Peyer's patch (tissue), 4 donors: ENCODE results near the gene PPFIA1. TPM values are rescaled to one million over a fixed set of nuclear protein-coding genes. Genes with fewer than 3 reads are reported as not detected.
"Not testable (repeated sequence)": the region's sequence is repeated elsewhere in the genome, so short reads cannot be mapped to it uniquely, and the experiment has no call there.

Experiments
- DNase-seq, 3 donors: peaks; one replicate each; pipeline ENCODE4 v3.0.0-alpha.2; 2017 to 2019
- H3K27ac ChIP-seq, 4 donors: fragments of 200-600 bp; sonication (generic); one replicate each; pipeline ENCODE4 v1.5.1; 2016 to 2019
- H3K27me3 ChIP-seq, 2 donors: fragments of 200-600 bp; sonication (generic); one replicate each; pipeline ENCODE4 v1.5.1; 2019
- H3K36me3 ChIP-seq, 3 donors: fragments of 200-600 bp; sonication (generic); one replicate each; pipeline ENCODE4 v1.5.1; 2016 to 2019
- H3K4me1 ChIP-seq, 4 donors: fragments of 200-600 bp; sonication (generic); one replicate each; pipeline ENCODE4 v1.5.1; 2016 to 2019
- H3K4me3 ChIP-seq, 4 donors: fragments of 200-600 bp; sonication (generic); 1 replicate in 3 of 4; 2 replicates in 1 of 4; pipeline ENCODE4 v1.5.1; 2016 to 2019; ENCODE audit warnings: mild to moderate bottlenecking in 1 of 4
- H3K9me3 ChIP-seq, 4 donors: fragments of 200-600 bp; sonication (generic); one replicate each; pipeline ENCODE4 v1.5.1; 2016 to 2019; ENCODE audit warnings: mild to moderate bottlenecking in 1 of 4
- CTCF ChIP-seq, 6 experiments: fragments of 450-650 bp in 4 of 6; fragments of 200-600 bp in 2 of 6; sonication (generic) in 1 of 6; IDR thresholded peaks; one replicate each; pipeline ENCODE4 v1.5.1; 2017 to 2019; ENCODE audit warnings: antibody characterized with exemption in 6 of 6, mild to moderate bottlenecking in 3 of 6, moderate library complexity in 1 of 6
- POLR2A ChIP-seq, 2 donors: fragments of 450-650 bp; IDR thresholded peaks; one replicate each; pipeline ENCODE4 v1.5.1; 2017; ENCODE audit warnings: antibody characterized with exemption in 2 of 2, mild to moderate bottlenecking in 2 of 2, moderate library complexity in 2 of 2
- total RNA-seq, 4 donors: library from RNA; depleted of rRNA; stranded (reverse); fragments of >200 nt; gene quantifications; one replicate each; pipeline ENCODE4 v1.1.0, GENCODE V29; 2016

PPFIA1 gene
- total RNA-seq, 4 donors from 2014 or later: 45.5 to 111 (median 71.4) TPM

GRCh38 chr11:70290361-70291065 is 20.0 kb downstream of the PPFIA1 start:
- H3K9me3 ChIP-seq: no peaks in the 10 kb centered on the region
- no peak for TF ChIP-seq CTCF (IDR thresholded peaks at IDR 0.05)
- no peak for TF ChIP-seq POLR2A (IDR thresholded peaks at IDR 0.05)
- H3K4me3 ChIP-seq: no peak overlapping the region
- H3K36me3 ChIP-seq: peaks cover 0 to 39% (median 0%) of the 10 kb centered on the region in 3 donors
- DNase-seq: no peak
- H3K27ac ChIP-seq: no peak overlapping the region
- no peaks in the 10 kb centered on the region for H3K27me3 ChIP-seq
- no peaks in the 10 kb centered on the region for H3K4me1 ChIP-seq

- peaks cover 0 to 25% (median 0%) of the 10 kb centered on the region in 3 donors for H3K36me3 ChIP-seq
Observed at GRCh38 chr11:70292166-70292565, 21.7 kb downstream of the PPFIA1 start.

GRCh38 chr11:70292863-70293262 is 22.4 kb downstream of the PPFIA1 start:
- Histone ChIP-seq H3K9me3 (no peaks in the 10 kb centered on the region), H3K4me3 (no peak overlapping the region), H3K27me3 (no peaks in the 10 kb centered on the region), H3K4me1 (no peaks in the 10 kb centered on the region), H3K27ac (no peak overlapping the region), H3K36me3 (peaks cover 0 to 18% (median 0%) of the 10 kb centered on the region in 3 donors)
- no peak for TF ChIP-seq POLR2A (IDR thresholded peaks at IDR 0.05)
- TF ChIP-seq CTCF (IDR thresholded peaks at IDR 0.05): no peak
- peak in 1 of 3 donors; percentile 24 for DNase-seq

More at GRCh38 chr11:70292166-70292565, 21.7 kb downstream of the PPFIA1 start:
- DNase-seq: peak in 1 of 3 donors; percentile 30
- H3K27me3 ChIP-seq: no peaks in the 10 kb centered on the region
- H3K9me3 ChIP-seq: no peaks in the 10 kb centered on the region
- no peak overlapping the region for H3K4me3 ChIP-seq
- no peaks in the 10 kb centered on the region for H3K4me1 ChIP-seq
- TF ChIP-seq POLR2A (IDR thresholded peaks at IDR 0.05) (no peak), CTCF (IDR thresholded peaks at IDR 0.05) (no peak)
- no peak overlapping the region for H3K27ac ChIP-seq

GRCh38 chr11:70295166-70295565 is 24.7 kb downstream of the PPFIA1 start:
- not testable (repeated sequence) for H3K4me3 ChIP-seq, H3K27me3 ChIP-seq, H3K4me1 ChIP-seq, H3K27ac ChIP-seq, H3K9me3 ChIP-seq
- DNase-seq: peak in 1 of 3 donors; percentile 27
- peaks cover 0 to 14% (median 0%) of the 10 kb centered on the region in 3 donors for H3K36me3 ChIP-seq

DNA sequence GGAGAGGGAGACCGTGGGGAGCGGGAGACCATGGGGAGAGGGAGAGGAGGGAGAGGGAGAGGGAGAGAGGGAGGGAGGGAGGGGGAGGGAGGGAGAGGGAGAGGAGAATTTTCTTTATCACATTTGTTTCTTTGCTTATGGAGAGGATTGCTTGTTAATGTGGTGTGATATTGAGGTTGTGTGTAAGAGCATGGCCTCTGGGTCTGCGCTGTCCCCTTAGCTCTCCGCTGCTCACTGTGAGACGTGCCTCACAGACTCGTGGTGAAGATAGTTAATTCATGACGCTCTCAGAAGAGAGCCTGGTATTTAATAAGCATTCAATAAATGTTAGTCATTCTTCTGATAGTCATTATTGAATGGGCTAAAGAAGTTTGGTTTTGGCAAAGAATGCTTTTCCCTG is 26.2 kb downstream of the PPFIA1 start:
- DNase-seq: no peak
- H3K27ac ChIP-seq: no peak overlapping the region
- H3K27me3 ChIP-seq: no peaks in the 10 kb centered on the region
- peaks cover 0 to 11% (median 0%) of the 10 kb centered on the region in 3 donors for H3K36me3 ChIP-seq
- H3K4me1 ChIP-seq: no peaks in the 10 kb centered on the region
- TF ChIP-seq POLR2A (IDR thresholded peaks at IDR 0.05) (no peak), CTCF (IDR thresholded peaks at IDR 0.05) (no peak)
- H3K9me3 ChIP-seq: no peaks in the 10 kb centered on the region
- H3K4me3 ChIP-seq: no peak overlapping the region

GRCh38 chr11:70297341-70297740 is 26.9 kb downstream of the PPFIA1 start:
- Histone ChIP-seq H3K4me1 (no peaks in the 10 kb centered on the region), H3K27ac (no peak overlapping the region), H3K36me3 (peaks cover 0 to 11% (median 0%) of the 10 kb centered on the region in 3 donors), H3K9me3 (no peaks in the 10 kb centered on the region), H3K27me3 (no peaks in the 10 kb centered on the region), H3K4me3 (no peak overlapping the region)
- TF ChIP-seq POLR2A (IDR thresholded peaks at IDR 0.05) (no peak), CTCF (IDR thresholded peaks at IDR 0.05) (no peak)
- DNase-seq: no peak
